Measurements from ENCODE around the gene VAV2. TPM values are rescaled to one million over a fixed set of nuclear protein-coding genes. Genes with fewer than 3 reads are reported as not detected.
"Not testable (repeated sequence)": the region's sequence is repeated elsewhere in the genome, so short reads cannot be mapped to it uniquely, and the experiment has no call there.

The VAV2 gene
- total RNA-seq, 1 donor from 2014 or later = 8.3 TPM

DNA sequence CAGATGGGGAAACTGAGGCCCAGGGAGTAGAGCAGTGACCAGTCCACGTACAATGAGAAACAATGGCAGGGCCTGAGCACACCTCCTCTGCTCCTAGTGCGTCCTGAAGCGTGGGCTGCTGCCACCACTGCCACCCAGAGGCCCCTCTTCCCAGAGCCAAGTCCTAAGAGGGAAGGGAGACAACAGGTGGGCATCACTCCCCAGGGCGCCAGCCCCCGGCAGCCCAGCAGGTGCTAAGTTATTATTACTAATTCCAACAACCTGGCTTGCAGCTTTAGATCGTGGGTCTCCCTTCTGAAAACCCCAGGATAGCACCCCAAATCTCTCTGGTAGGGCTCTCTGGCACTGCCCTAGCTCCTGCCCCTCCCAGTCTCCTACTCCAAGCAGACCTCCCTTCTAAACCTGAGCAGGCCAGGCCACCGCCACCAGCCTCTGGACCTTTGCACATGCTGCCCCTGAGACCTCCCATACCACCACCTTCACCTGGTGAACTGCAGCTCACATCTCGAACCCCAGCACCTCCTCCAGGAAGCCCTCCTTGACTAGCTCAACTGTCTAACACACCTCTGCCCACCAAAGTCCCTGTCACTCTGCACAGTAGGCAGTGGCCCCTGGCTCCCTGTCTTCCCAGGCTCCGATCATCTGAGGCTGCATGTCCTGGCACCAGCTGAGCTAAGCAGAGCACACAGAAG lies 65.8 kb downstream of the VAV2 start:
- intact Hi-C loops (cut with DNase I) = no loop called here
- Histone ChIP-seq H3K9me3 (no peaks in the 10 kb centered on the region), H3K27ac (no peak overlapping the region)

DNA sequence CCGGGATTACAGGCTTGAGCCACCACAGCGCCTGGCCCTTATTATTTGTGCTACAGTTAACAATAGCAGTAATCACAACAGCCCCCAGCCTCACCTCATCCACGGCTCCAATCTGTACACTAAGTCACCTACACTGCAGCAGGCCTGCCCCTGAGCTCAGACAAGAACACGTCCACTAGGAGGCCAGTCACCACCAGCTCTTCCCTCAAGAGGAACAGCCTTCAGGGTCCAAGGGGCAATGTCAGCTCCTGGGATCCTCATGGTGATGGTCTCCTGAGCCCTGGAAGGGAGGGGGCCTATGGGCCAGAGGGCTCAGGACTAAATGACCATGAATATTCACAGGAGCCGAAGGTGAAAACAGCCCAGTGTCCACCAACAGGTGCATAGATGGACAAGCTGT lies 67.7 kb downstream of the VAV2 start:
- H3K4me3 ChIP-seq = no peak overlapping the region
- H3K27ac ChIP-seq = no peak overlapping the region
- H3K27me3 ChIP-seq = no peaks in the 10 kb centered on the region
- no peaks in the 10 kb centered on the region for H3K36me3 ChIP-seq
- intact Hi-C loops (cut with DNase I) = no loop called here
- no peaks in the 10 kb centered on the region for H3K9me3 ChIP-seq
- DNase-seq (ENCODE audit: extremely low spot score in 2 of 2) = no peak
- H3K4me1 ChIP-seq = peaks cover 5% of the 10 kb centered on the region
- TF ChIP-seq POLR2A (IDR thresholded peaks at IDR 0.05) = no peak
- TF ChIP-seq, protein P1, sequence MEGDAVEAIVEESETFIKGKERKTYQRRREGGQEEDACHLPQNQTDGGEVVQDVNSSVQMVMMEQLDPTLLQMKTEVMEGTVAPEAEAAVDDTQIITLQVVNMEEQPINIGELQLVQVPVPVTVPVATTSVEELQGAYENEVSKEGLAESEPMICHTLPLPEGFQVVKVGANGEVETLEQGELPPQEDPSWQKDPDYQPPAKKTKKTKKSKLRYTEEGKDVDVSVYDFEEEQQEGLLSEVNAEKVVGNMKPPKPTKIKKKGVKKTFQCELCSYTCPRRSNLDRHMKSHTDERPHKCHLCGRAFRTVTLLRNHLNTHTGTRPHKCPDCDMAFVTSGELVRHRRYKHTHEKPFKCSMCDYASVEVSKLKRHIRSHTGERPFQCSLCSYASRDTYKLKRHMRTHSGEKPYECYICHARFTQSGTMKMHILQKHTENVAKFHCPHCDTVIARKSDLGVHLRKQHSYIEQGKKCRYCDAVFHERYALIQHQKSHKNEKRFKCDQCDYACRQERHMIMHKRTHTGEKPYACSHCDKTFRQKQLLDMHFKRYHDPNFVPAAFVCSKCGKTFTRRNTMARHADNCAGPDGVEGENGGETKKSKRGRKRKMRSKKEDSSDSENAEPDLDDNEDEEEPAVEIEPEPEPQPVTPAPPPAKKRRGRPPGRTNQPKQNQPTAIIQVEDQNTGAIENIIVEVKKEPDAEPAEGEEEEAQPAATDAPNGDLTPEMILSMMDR (IDR thresholded peaks at IDR 0.05) = no peak
- TF ChIP-seq POLR2AphosphoS5 (IDR thresholded peaks at IDR 0.05; ENCODE audit: insufficient read depth in 1 of 2, low read depth in 1 of 2) = no peak

More for the DNA sequence above, 65.8 kb downstream of the VAV2 start:
- DNase-seq (ENCODE audit: extremely low spot score in 2 of 2) = no peak
- H3K4me1 ChIP-seq = no peaks in the 10 kb centered on the region
- H3K27me3 ChIP-seq = no peaks in the 10 kb centered on the region
- no peak overlapping the region for H3K4me3 ChIP-seq
- H3K36me3 ChIP-seq = no peaks in the 10 kb centered on the region
- TF ChIP-seq, protein P1 (IDR thresholded peaks at IDR 0.05) = no peak
- TF ChIP-seq POLR2A (IDR thresholded peaks at IDR 0.05) = no peak
- TF ChIP-seq POLR2AphosphoS5 (IDR thresholded peaks at IDR 0.05; ENCODE audit: insufficient read depth in 1 of 2, low read depth in 1 of 2) = no peak

DNA sequence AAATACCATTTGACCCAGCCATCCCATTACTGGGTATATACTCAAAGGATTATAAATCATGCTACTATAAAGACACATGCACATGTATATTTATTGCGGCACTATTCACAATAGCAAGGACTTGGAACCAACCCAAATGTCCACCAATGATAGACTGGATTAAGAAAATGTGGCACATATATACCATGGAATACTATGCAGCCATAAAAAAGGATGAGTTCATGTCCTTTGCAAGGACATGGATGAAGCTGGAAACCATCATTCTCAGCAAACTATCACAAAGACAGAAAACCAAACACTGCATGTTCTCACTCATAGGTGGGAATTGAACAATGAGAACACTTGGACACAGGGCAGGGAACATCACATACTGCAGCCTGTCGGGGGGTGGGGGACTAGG lies 68.5 kb downstream of the VAV2 start:
- DNase-seq (ENCODE audit: extremely low spot score in 2 of 2); intact Hi-C loops (cut with DNase I); H3K9me3 ChIP-seq; H3K4me1 ChIP-seq; H3K4me3 ChIP-seq; H3K36me3 ChIP-seq; H3K27ac ChIP-seq; H3K27me3 ChIP-seq: not testable (repeated sequence)

DNA sequence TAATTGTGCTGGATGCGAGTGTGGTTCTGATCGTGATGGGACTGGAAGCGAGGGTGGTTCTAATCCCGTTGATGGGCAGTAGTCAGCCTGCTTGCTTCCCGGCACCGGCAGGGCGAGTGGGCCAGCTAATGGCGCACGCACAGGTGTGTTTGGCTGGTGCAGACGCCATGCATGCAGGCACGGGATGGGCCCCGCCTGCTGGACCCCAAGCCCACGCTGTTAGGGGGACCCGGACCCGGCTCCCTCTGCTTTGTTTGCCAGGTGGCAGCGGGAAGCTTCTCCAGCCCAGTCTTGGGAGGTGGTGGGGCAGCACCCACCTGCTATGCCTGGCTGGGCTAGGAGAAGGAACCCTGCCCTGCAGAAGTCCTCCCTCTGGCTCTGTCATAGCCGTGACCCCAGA lies 70.3 kb downstream of the VAV2 start:
- Histone ChIP-seq H3K9me3 (no peaks in the 10 kb centered on the region), H3K4me3 (no peak overlapping the region), H3K36me3 (no peaks in the 10 kb centered on the region), H3K27ac (no peak overlapping the region), H3K27me3 (no peaks in the 10 kb centered on the region), H3K4me1 (peaks cover 16% of the 10 kb centered on the region)
- intact Hi-C loops (cut with DNase I) = no loop called here
- TF ChIP-seq POLR2AphosphoS5 (IDR thresholded peaks at IDR 0.05; ENCODE audit: insufficient read depth in 1 of 2, low read depth in 1 of 2) (no peak), POLR2A (IDR thresholded peaks at IDR 0.05) (no peak)
- TF ChIP-seq, protein P1 (IDR thresholded peaks at IDR 0.05) = no peak
- no peak for DNase-seq (ENCODE audit: extremely low spot score in 2 of 2)

DNA sequence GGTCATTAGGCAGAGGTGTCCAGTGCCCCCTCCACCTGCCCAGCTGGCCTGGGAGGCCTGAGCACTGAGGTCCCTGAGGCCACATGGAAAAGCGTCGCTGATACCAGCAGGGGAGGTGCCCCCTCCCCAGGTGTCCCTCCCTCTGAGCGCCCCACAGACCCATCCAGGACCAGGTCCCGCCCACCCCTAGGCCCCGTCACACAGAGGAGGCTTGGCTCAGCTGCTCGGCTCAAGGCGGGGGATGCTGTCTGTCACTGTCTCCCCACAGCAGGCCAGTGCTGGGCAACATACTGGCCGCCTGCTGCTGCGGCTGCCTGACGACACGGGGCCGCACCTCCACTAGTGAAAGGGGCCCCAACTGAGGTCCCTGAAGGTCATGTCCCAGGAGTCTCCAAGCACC lies 71.7 kb downstream of the VAV2 start:
- Histone ChIP-seq H3K36me3 (no peaks in the 10 kb centered on the region), H3K27me3 (no peaks in the 10 kb centered on the region), H3K4me1 (peaks cover 16% of the 10 kb centered on the region), H3K4me3 (no peak overlapping the region), H3K27ac (no peak overlapping the region), H3K9me3 (no peaks in the 10 kb centered on the region)
- intact Hi-C loops (cut with DNase I) = no loop called here
- no peak for TF ChIP-seq POLR2A (IDR thresholded peaks at IDR 0.05)
- no peak for TF ChIP-seq POLR2AphosphoS5 (IDR thresholded peaks at IDR 0.05; ENCODE audit: insufficient read depth in 1 of 2, low read depth in 1 of 2)
- TF ChIP-seq, protein P1 (IDR thresholded peaks at IDR 0.05) = no peak
- DNase-seq (ENCODE audit: extremely low spot score in 2 of 2) = no peak
